SK-N-SH treated with all-trans-retinoic acid at 6 μM for 48 hours (cell line): ENCODE measurements around the gene DYNLL1.

Source experiments
- ATAC-seq: fragments of 200-7000 bp; cut with Tn5 transposase; 3 replicates; pipeline ENCODE4 v1.9.1; 2020; ENCODE audit warnings: mild to moderate bottlenecking, moderate library complexity
- ARNTL ChIP-seq: fragments of 450-650 bp; formaldehyde crosslinking; IDR thresholded peaks from 2 replicates; pipeline ENCODE4 v1.5.0; 2020; ENCODE audit warnings: low read depth, mild to moderate bottlenecking, moderate library complexity, borderline replicate concordance
- BACH2 ChIP-seq: fragments of 250-450 bp; sonication (Bioruptor Pico); IDR thresholded peaks from 2 replicates; pipeline ENCODE4 v1.9.0; 2021; ENCODE audit warnings: mild to moderate bottlenecking, borderline replicate concordance
- CSDC2 ChIP-seq: fragments of 250-450 bp; sonication (Bioruptor Pico); IDR thresholded peaks from 2 replicates; pipeline ENCODE4 v1.5.0; 2020; ENCODE audit warnings: mild to moderate bottlenecking, moderate library complexity
- ESRRG ChIP-seq: fragments of 250-450 bp; sonication (Bioruptor Pico); IDR thresholded peaks from 2 replicates; pipeline ENCODE4 v1.6.1; 2021; ENCODE audit warnings: mild to moderate bottlenecking
- GLIS3 ChIP-seq: fragments of 250-450 bp; sonication (Bioruptor Pico); IDR thresholded peaks from 2 replicates; pipeline ENCODE4 v1.5.0; 2020; ENCODE audit warnings: mild to moderate bottlenecking, moderate library complexity
- ISL1 ChIP-seq: fragments of 250-450 bp; sonication (Bioruptor Pico); IDR thresholded peaks from 2 replicates; pipeline ENCODE4 v2.1.2; 2022; ENCODE audit warnings: mild to moderate bottlenecking, moderate library complexity
- OSR1 ChIP-seq: fragments of 250-450 bp; sonication (Bioruptor Pico); IDR thresholded peaks from 2 replicates; pipeline ENCODE4 v1.8.0; 2022; ENCODE audit warnings: moderate library complexity, mild to moderate bottlenecking, inconsistent platforms
- PPARA ChIP-seq: fragments of 250-450 bp; sonication (Bioruptor Pico); IDR thresholded peaks from 2 replicates; pipeline ENCODE4 v1.5.0; 2020; ENCODE audit warnings: mild to moderate bottlenecking, borderline replicate concordance
- RARB ChIP-seq: fragments of 250-450 bp; sonication (Bioruptor Pico); IDR thresholded peaks from 2 replicates; pipeline ENCODE4 v1.8.0; 2021; ENCODE audit warnings: mild to moderate bottlenecking, moderate library complexity
- SNAI2 ChIP-seq: fragments of 250-450 bp; sonication (Bioruptor Pico); IDR thresholded peaks from 2 replicates; pipeline ENCODE4 v1.5.0; 2020; ENCODE audit warnings: mild to moderate bottlenecking, moderate library complexity
- TCF4 ChIP-seq: fragments of 250-450 bp; sonication (Bioruptor Pico); IDR thresholded peaks from 2 replicates; pipeline ENCODE4 v1.8.0; 2021; ENCODE audit warnings: mild to moderate bottlenecking, moderate library complexity, borderline replicate concordance
- TOX ChIP-seq: fragments of 250-450 bp; sonication (Bioruptor Pico); IDR thresholded peaks from 2 replicates; pipeline ENCODE4 v1.8.0; 2021; ENCODE audit warnings: mild to moderate bottlenecking, moderate library complexity, borderline replicate concordance
- ZC3H10 ChIP-seq: fragments of 250-450 bp; sonication (Bioruptor Pico); IDR thresholded peaks from 2 replicates; pipeline ENCODE4 v1.5.1; 2021; ENCODE audit warnings: mild to moderate bottlenecking, moderate library complexity
- ZFP3 ChIP-seq: fragments of 250-450 bp; sonication (Bioruptor Pico); IDR thresholded peaks from 2 replicates; pipeline ENCODE4 v1.5.0; 2020; ENCODE audit warnings: mild to moderate bottlenecking, moderate library complexity
- ZFP30 ChIP-seq: fragments of 450-650 bp; formaldehyde crosslinking; IDR thresholded peaks from 2 replicates; pipeline ENCODE4 v1.5.0; 2022; ENCODE audit warnings: mild to moderate bottlenecking, moderate library complexity
- ZNF565 ChIP-seq: fragments of 450-650 bp; formaldehyde crosslinking; conservative IDR thresholded peaks from 2 replicates; pipeline ENCODE4 v1.5.0; 2020; ENCODE audit warnings: low read depth, mild to moderate bottlenecking, moderate library complexity
- ZNF70 ChIP-seq: fragments of 450-650 bp; formaldehyde crosslinking; IDR thresholded peaks from 2 replicates; pipeline ENCODE4 v1.5.0; 2020; ENCODE audit warnings: mild to moderate bottlenecking, moderate library complexity
- ZNF8 ChIP-seq: fragments of 450-650 bp; formaldehyde crosslinking; IDR thresholded peaks from 2 replicates; pipeline ENCODE4 v1.5.0; 2020; ENCODE audit warnings: mild to moderate bottlenecking, moderate library complexity
- TF ChIP-seq, protein P1 (sequence below): fragments of 250-450 bp; sonication (Bioruptor Pico); IDR thresholded peaks from 2 replicates; pipeline ENCODE4 v1.8.0; 2020; ENCODE audit warnings: mild to moderate bottlenecking, moderate library complexity, borderline replicate concordance
- TF ChIP-seq, protein P2 (sequence below): fragments of 250-450 bp; sonication (Bioruptor Pico); IDR thresholded peaks from 2 replicates; pipeline ENCODE4 v1.5.1; 2021; ENCODE audit warnings: mild to moderate bottlenecking, moderate library complexity
- TF ChIP-seq, protein P3 (sequence below): fragments of 250-450 bp; sonication (Bioruptor Pico); IDR thresholded peaks from 2 replicates; pipeline ENCODE4 v1.5.1; 2020; ENCODE audit warnings: low read depth, mild to moderate bottlenecking, moderate library complexity
- TF ChIP-seq, protein P4 (sequence below): fragments of 250-450 bp; sonication (Bioruptor Pico); IDR thresholded peaks from 2 replicates; pipeline ENCODE4 v1.5.0; 2020; ENCODE audit warnings: mild to moderate bottlenecking, moderate library complexity
- TF ChIP-seq, protein P5 (sequence below): fragments of 250-450 bp; sonication (Bioruptor Pico); IDR thresholded peaks from 2 replicates; pipeline ENCODE4 v1.8.0; 2021; ENCODE audit warnings: low read depth, mild to moderate bottlenecking, moderate library complexity, borderline replicate concordance

The DYNLL1 gene

DNA sequence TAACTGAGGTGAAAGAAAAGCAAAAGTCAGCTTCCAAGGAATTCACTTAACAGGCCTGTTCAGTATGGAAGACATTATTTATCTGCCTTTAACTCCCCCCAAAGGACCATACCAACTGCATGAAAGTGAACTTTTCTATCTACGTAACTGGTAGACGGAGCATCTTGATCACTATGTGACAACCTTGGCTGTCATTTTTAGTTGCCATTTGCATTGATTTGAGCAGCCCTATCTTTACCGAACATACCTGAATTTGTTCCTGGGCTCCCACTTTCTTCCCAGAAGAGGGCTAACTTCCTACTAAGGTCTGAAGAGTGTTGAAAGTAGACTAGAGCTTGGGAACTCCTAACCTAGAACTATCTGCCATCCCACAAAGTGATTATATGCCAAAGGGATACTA lies 35.8 kb upstream of the DYNLL1 start:
- TF ChIP-seq RARB (CRISPR knock-in tag): no peak
- no peak for TF ChIP-seq ZNF8 (CRISPR knock-in tag)
- ATAC-seq: no peak

DNA sequence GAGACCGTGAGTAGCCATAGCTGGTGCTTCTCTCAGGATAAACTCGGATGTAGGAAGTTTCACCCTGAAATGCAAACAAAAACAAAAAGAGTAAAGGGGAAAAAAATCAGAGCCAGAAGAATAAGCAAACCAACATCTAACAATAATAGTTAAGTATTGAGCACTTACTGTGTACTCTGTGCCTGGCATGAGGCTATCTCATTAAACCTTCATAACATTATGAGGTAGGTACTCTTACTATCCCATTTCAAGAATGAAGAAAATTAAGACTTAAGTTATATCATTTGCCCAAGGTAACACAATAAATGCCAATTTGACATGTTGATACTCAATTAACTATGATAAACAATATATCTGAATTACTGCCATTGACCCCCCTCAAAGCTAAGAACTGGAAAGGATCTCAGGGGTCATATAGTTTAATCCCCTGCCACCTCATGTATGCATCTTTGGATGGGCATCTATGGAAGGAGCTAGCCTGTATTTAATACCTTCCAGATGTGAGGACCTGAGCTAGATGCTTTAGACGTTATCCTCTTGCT lies 33.7 kb upstream of the DYNLL1 start:
- ATAC-seq: no peak
- TF ChIP-seq SNAI2 (CRISPR knock-in tag): no peak
- TF ChIP-seq OSR1 (CRISPR knock-in tag): no peak
- TF ChIP-seq, protein P1, sequence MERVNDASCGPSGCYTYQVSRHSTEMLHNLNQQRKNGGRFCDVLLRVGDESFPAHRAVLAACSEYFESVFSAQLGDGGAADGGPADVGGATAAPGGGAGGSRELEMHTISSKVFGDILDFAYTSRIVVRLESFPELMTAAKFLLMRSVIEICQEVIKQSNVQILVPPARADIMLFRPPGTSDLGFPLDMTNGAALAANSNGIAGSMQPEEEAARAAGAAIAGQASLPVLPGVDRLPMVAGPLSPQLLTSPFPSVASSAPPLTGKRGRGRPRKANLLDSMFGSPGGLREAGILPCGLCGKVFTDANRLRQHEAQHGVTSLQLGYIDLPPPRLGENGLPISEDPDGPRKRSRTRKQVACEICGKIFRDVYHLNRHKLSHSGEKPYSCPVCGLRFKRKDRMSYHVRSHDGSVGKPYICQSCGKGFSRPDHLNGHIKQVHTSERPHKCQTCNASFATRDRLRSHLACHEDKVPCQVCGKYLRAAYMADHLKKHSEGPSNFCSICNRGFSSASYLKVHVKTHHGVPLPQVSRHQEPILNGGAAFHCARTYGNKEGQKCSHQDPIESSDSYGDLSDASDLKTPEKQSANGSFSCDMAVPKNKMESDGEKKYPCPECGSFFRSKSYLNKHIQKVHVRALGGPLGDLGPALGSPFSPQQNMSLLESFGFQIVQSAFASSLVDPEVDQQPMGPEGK (CRISPR knock-in tag): no peak
- TF ChIP-seq RARB (CRISPR knock-in tag): no peak
- TF ChIP-seq ESRRG (CRISPR knock-in tag): no peak
- TF ChIP-seq ZC3H10 (CRISPR knock-in tag): no peak
- TF ChIP-seq CSDC2: no peak
- no peak for TF ChIP-seq ZFP3 (CRISPR knock-in tag)
- TF ChIP-seq TOX (CRISPR knock-in tag): no peak
- TF ChIP-seq TCF4 (CRISPR knock-in tag): no peak
- TF ChIP-seq ZNF70 (CRISPR knock-in tag): no peak
- no peak for TF ChIP-seq ARNTL (CRISPR knock-in tag)
- TF ChIP-seq BACH2 (CRISPR knock-in tag): no peak
- no peak for TF ChIP-seq ZNF565 (CRISPR knock-in tag)
- TF ChIP-seq PPARA (CRISPR knock-in tag): no peak
- no peak for TF ChIP-seq ISL1 (CRISPR knock-in tag)
- TF ChIP-seq ZNF8 (CRISPR knock-in tag): no peak
- no peak for TF ChIP-seq GLIS3 (CRISPR knock-in tag)
- TF ChIP-seq, all 23 proteins: peak for 0

DNA sequence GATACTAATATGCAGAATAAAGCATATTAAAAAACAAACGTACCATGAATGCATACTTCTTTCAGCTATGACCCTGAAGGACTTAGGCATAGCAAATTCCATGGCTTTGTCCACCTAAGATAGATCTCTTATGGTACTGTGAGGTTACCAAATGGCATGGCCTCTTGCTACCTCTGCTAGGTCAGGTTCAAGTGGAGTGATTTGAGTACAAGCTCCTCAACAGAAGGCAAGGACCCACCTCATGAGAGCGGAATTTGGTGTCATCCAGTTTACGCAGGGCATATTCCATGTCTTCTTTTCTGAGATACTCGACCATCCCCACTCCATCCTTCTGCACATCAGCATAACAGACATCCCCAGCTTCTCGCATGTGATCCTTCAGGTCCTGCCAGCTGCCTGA lies 32.2 kb upstream of the DYNLL1 start:
- ATAC-seq: no peak

DNA sequence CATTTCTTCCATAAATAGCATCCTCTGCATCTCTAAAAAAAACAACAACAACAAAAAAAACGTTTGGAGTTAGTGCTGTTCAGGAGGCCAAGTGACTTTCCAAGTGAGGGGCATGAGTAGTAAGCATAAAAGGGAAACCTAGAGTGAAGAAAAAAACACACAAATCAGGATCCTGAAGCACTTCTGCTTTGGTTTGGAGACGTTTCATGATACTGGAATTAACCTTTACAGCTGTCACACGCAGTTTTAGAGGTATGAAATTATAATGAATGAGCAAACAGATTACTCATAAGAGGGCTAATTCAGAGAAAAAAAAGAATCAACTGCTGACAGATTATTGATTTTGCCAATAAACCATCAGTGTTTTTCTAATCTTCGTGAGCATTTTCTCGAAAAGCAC lies 30.2 kb upstream of the DYNLL1 start:
- TF ChIP-seq, protein P2, sequence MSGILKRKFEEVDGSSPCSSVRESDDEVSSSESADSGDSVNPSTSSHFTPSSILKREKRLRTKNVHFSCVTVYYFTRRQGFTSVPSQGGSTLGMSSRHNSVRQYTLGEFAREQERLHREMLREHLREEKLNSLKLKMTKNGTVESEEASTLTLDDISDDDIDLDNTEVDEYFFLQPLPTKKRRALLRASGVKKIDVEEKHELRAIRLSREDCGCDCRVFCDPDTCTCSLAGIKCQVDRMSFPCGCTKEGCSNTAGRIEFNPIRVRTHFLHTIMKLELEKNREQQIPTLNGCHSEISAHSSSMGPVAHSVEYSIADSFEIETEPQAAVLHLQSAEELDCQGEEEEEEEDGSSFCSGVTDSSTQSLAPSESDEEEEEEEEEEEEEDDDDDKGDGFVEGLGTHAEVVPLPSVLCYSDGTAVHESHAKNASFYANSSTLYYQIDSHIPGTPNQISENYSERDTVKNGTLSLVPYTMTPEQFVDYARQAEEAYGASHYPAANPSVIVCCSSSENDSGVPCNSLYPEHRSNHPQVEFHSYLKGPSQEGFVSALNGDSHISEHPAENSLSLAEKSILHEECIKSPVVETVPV (CRISPR knock-in tag): no peak
- TF ChIP-seq, protein P3, sequence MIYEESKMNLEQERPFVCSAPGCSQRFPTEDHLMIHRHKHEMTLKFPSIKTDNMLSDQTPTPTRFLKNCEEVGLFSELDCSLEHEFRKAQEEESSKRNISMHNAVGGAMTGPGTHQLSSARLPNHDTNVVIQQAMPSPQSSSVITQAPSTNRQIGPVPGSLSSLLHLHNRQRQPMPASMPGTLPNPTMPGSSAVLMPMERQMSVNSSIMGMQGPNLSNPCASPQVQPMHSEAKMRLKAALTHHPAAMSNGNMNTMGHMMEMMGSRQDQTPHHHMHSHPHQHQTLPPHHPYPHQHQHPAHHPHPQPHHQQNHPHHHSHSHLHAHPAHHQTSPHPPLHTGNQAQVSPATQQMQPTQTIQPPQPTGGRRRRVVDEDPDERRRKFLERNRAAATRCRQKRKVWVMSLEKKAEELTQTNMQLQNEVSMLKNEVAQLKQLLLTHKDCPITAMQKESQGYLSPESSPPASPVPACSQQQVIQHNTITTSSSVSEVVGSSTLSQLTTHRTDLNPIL (CRISPR knock-in tag): no peak
- TF ChIP-seq, protein P4, sequence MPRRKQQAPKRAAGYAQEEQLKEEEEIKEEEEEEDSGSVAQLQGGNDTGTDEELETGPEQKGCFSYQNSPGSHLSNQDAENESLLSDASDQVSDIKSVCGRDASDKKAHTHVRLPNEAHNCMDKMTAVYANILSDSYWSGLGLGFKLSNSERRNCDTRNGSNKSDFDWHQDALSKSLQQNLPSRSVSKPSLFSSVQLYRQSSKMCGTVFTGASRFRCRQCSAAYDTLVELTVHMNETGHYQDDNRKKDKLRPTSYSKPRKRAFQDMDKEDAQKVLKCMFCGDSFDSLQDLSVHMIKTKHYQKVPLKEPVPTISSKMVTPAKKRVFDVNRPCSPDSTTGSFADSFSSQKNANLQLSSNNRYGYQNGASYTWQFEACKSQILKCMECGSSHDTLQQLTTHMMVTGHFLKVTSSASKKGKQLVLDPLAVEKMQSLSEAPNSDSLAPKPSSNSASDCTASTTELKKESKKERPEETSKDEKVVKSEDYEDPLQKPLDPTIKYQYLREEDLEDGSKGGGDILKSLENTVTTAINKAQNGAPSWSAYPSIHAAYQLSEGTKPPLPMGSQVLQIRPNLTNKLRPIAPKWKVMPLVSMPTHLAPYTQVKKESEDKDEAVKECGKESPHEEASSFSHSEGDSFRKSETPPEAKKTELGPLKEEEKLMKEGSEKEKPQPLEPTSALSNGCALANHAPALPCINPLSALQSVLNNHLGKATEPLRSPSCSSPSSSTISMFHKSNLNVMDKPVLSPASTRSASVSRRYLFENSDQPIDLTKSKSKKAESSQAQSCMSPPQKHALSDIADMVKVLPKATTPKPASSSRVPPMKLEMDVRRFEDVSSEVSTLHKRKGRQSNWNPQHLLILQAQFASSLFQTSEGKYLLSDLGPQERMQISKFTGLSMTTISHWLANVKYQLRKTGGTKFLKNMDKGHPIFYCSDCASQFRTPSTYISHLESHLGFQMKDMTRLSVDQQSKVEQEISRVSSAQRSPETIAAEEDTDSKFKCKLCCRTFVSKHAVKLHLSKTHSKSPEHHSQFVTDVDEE (CRISPR knock-in tag): no peak
- TF ChIP-seq ZNF565 (CRISPR knock-in tag) (no peak), ARNTL (CRISPR knock-in tag) (no peak), ZFP30 (CRISPR knock-in tag) (no peak), GLIS3 (CRISPR knock-in tag) (no peak), ESRRG (CRISPR knock-in tag) (no peak), BACH2 (CRISPR knock-in tag) (no peak), SNAI2 (CRISPR knock-in tag) (no peak), ZC3H10 (CRISPR knock-in tag) (no peak), ZNF70 (CRISPR knock-in tag) (no peak), ZNF8 (CRISPR knock-in tag) (no peak)
- TF ChIP-seq, protein P5, sequence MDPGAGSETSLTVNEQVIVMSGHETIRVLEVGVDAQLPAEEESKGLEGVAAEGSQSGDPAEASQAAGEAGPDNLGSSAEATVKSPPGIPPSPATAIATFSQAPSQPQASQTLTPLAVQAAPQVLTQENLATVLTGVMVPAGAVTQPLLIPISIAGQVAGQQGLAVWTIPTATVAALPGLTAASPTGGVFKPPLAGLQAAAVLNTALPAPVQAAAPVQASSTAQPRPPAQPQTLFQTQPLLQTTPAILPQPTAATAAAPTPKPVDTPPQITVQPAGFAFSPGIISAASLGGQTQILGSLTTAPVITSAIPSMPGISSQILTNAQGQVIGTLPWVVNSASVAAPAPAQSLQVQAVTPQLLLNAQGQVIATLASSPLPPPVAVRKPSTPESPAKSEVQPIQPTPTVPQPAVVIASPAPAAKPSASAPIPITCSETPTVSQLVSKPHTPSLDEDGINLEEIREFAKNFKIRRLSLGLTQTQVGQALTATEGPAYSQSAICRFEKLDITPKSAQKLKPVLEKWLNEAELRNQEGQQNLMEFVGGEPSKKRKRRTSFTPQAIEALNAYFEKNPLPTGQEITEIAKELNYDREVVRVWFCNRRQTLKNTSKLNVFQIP (CRISPR knock-in tag): no peak
- TF ChIP-seq, protein P1 (CRISPR knock-in tag): no peak
- ATAC-seq: no peak

More for the DNA sequence above, 32.2 kb upstream of the DYNLL1 start:
- TF ChIP-seq TCF4 (CRISPR knock-in tag) (no peak), ZFP3 (CRISPR knock-in tag) (no peak), RARB (CRISPR knock-in tag) (no peak)
